Hematopoietic multipotent progenitor cell treated with erythropoietin and hydrocortisone succinate and interleukin-3 and kit ligand, for 6 days (in vitro differentiated cells): ENCODE measurements around the gene TEX22.
A peak's percentile ranks its signal among the peaks of the same experiment; 100 is the strongest.

Experiments used
- DNase-seq: peaks from one replicate; pipeline ENCODE4 v3.0.0-alpha.2; 2015

Gene TEX22

GRCh38 chr14:105409364-105409763 lies 11.0 kb downstream of the TEX22 start:
- no peak for DNase-seq

- no peak for DNase-seq
These were observed 12.3 kb downstream of the TEX22 start for GRCh38 chr14:105410642-105411016.

DNA sequence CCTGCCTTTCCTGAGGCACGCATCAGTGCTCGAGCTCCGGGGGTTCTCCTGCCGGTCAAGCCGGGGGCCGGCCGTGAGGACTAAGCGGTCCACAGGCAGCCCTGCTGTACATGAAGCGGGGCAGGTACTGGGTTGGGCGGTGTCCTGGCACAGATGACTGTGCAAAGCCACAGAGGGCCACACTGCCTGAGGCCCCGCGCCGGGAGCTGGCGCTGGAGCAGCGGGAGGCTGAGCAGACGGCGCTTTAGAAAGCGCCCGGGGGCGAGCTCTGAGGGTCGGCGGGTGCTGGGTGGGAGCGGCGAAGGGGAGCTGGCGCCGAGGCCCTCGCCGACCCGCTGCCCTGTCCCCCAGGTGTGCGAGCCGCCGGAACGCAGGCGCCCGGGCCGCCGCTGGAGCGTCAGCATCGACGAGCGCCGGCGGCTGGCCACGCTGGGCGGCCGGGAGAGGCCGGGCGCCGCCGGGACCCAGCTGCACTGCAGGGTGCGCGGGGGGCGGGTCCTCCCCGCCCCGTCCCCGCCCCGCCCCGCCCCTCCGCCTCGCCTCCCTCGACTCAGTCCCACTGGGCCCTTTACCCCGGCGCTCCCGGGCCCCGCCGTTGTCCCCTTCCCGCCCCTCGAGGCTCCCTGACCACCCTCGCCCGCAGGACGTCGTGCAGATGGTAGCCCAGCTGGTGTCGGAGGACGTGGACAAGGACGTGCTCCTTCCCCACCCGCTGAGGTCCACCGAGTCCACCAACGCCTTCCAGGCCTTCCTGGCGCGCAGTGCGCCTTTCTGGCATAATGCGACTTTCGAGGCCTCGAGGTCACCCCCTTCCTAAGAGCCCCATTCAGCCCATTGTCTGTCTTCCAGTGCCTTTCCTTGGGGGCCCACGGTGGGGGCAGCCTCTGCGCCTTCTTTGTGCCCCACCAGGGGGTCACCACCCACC lies 12.9 kb downstream of the TEX22 start:
- peak; percentile 71 for DNase-seq

DNA sequence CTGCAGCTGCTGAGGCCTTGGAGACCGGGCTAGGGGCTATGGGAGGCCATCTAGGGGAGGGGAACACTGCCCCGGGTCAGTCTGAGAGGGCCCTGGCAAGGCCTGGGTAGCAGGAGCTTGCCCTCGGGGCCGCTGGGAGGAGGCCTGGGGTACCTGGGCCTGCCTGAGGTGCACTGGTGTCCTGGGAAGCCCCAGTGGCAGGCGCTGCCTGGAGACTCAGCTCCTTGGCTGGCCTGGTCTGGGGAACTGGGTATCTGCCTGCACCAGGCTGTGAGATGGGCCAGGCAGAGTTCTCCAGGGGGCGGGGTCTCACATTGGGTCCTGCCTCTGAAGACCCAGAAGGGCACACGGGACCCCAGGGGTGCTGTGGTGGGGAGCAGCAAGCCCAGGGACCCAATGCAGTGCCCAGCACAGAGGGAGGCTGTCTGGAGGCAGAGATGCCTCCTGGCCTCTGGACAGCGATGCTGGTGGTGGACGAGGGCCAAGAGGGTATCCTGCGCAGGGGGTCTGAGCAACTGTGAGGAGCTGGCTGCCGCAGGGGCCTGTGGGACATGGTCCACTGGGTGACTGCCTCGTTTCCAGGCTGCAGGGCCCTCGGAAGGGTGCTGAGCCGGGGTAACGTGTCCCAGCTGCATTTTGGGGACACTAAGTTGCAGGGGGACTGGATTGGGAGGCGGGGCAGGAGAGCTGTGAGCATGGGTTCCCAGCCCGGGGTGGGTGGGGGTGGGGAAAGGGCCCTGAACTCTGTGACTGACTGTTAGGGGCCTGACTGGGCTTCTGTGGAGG lies 13.8 kb downstream of the TEX22 start:
- no peak for DNase-seq

GRCh38 chr14:105412771-105413543 lies 14.6 kb downstream of the TEX22 start:
- no peak for DNase-seq

DNA sequence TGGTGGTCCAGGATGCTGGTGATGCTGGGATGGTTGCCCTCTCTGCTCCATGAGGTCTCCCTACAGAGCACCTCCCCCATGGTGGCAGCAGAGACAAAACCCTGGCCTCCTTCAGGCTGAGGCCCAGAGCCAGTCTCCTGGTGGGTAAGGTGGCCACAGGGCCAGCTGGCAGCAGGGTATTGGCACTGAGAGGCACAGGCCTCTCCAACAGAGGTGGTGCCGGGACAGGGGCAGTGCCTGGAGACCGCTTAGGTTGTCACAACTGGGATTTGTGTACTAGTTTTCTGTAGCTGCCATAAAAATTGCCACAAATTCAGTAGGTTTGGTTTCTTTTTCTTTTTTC lies 15.2 kb downstream of the TEX22 start:
- no peak for DNase-seq

- DNase-seq: peak; percentile 85
These were observed 16.4 kb downstream of the TEX22 start for GRCh38 chr14:105414456-105415371.

DNA sequence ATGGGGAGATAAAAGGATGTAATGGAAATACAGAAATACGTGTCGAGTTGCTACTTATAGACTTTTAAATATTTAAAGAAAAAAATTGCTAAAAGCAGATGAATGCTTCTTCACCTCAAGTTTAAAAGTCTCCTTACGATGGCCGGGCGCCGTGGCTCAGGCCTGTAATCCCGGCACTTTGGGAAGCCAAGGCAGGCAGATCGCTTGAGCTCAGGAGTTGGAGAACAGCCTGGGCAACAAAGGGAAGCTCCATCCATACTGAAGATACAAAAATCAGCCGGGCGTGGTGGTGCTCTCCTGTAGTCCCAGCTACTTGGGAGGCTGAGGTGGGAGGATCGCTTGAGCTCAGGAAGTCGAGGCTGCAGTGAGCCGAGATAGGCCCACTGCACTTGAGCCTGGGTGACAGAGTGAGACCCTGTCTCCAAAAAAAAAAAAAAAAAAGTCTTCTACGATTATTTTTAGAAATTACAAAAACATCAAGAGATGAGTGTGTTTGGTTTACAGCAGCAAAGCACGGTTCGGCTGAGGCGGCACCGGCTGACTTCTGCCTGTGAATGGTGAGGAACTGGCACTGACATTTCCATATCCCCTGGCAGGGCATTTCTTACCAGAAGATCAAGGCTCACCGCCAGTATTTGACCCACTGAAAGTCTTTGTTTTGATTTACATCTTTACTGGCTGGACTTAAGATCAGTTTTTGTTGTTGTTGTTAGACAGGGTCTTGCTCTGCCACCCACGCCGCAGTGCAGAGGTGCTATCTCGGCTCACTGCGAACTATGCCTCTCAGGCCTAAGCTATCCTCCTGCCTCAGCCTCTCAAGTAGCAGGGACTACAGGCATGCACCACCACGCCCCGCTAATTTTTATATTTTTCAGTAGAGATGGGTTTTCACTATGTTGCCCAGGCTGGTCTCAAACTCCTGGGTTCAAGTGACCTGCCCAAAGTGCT lies 17.4 kb downstream of the TEX22 start:
- no peak for DNase-seq

DNA sequence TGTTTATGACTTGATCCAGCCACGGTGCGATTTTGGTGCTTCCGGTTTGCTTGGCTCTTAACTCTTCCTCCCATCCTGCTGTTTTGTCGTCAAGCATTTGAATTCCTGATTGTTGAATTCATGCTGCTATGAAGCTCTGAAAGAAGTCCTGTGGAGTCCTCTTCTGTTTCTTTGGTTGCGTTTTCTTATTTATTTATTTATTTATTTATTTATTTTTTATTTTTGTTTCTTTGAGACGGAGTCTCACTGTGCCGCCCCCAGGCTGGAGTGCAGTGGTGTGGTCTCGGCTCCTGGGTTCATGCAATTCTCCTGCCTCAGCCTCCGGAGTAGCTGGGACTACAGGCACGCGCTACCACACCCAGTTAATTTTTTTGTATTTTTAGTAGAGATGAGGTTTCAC lies 18.3 kb downstream of the TEX22 start:
- DNase-seq: no peak

DNA sequence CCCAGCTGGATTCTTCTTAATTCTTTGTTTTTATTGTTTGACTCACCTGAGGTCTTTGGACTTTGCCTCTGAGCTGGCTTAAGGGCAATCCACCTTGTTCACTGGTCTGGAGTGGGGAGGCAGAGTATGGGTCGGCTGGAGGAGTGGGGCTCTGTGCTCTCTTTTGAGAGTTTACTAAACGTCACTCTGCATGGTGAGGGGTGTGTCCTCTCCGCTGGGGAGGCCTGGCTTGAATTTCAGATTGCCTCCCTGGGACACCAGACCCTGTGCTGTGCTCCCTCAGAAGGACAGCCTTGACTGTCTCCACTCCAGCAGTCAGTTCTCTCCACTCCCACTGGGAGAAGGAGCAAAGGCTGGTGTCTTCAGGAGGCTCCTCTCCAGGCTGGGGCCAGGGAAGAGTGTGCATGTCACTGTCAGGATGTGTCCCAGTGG lies 19.4 kb downstream of the TEX22 start:
- no peak for DNase-seq

DNA sequence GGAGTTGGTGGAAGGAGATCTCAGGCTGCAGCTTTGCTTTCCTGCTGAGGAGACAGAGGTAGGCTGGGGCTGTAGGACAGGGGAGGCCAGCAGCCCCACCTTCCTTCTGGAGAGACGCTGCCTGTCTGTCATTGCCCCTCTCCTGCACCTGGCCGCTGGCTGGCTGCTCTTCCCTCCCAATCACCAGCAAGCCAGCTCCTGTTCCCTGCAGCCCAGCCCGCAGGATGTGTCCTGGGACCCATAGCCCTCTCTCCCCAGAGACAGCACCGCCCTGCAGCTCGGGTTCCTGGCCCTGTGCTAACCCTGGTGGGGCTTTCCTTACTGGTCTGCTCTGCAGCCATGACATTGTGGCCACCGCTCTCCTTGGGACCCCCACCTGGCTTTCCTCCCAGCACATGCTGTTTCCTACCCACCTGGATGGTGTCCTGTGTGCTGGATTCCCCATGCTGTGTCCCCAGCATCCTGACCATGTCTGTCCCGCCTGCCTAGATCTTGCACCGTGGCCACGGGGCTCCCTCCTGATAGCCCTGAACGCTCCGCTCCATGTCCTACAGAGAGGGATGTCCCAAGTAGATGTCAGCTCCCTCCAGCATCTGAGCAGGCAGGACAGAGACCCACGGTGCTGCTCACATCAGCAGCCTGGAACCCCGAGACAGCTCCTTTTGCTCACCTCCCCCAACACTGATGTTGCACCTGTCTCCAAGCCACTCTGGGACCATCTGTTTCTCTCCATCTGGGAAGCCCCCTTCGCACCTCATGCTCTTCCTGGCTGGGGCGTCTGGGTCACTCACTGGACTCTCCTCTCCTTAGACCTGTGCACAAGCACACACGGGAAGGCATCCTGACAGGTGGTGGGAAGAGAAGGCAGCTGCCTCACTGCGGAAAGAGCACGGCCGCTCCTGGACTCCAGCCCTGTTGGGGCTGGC lies 20.2 kb downstream of the TEX22 start:
- DNase-seq: no peak

DNA sequence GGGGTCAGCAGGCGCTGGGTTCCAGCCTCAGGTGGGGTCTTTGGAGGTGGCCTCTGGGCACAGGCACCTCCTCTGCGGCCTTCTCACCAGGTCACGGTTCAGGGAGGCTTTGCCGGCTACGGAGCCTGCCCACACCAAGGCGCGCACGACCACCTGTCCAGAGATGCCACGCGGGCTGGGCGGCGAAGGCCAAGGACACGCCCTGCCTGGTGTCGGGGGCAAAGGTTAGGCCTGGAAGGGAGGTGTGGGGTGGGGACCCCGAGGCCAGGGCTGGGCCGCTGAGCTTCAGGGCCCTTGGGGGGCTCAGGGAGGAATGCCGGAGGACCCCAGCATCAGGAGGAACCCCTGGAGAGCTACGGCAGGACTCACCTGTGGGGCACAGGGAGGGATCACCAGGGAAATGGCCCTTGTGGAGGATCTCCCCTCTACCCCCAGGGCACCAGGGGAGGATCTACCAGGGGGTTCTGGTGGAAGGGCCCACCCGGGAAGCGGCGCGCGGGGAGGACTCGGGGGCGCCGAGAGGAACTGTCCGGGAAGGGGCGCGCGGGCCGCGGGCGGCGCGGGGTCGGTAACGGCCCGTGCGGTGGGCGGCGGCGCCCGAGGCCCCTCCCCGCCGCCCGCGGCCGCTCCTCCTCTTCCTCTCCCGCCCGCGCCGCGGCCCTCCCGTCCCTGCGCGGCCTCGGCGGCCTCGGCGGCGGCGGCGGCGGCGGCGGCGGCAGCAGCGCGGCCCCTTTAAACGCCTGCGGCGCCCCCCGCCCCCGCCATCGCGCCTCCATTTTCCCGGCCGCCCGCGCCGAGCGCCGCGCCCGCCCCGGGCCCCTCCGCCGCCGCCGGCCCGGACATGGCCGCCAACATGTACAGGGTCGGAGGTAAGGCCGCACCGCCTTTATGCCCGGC lies 21.1 kb downstream of the TEX22 start, which contains the start of gene MTA1:
Gene MTA1 (plus strand): TSS at position 633 of the 897 bp plus-strand sequence. CDS start 209 bp downstream, at position 842.
- peak; percentile 74 for DNase-seq

GRCh38 chr14:105420101-105420973 lies 22.0 kb downstream of the TEX22 start:
- no peak for DNase-seq

DNA sequence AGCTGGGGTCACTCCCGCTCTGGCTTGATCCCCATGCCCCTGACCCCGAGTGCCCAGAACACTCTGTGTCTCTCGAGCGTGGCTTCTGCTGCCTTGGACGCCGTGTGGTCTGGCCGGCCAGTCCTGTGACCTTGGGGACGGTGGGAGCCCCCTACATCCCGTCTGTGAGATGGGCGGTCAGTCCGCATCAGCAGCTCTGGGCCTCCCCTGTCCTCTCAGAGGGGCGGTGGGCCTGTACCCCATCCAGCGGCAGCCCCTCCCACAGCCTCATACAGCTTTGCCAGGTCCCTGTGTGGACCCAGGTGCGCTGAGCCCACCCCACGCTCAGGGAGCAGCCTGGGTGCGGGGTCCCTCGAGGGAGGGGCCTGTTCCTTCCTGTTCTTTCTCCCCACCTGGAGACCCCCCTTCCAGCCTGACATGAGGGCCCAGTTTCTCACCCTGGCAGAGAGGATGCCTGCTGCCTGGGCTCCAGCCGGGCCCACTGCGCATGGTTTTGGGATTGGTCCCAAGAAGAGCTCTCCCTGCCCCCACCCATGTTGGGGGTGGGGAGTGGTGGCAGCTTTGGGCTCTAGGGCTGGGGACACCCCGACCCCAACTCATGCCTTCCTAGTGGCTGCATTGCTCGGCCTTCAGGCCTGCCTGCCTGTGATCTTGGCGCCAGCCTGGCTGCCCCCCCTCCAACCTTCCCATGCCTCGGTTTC lies 22.8 kb downstream of the TEX22 start:
- no peak for DNase-seq

DNA sequence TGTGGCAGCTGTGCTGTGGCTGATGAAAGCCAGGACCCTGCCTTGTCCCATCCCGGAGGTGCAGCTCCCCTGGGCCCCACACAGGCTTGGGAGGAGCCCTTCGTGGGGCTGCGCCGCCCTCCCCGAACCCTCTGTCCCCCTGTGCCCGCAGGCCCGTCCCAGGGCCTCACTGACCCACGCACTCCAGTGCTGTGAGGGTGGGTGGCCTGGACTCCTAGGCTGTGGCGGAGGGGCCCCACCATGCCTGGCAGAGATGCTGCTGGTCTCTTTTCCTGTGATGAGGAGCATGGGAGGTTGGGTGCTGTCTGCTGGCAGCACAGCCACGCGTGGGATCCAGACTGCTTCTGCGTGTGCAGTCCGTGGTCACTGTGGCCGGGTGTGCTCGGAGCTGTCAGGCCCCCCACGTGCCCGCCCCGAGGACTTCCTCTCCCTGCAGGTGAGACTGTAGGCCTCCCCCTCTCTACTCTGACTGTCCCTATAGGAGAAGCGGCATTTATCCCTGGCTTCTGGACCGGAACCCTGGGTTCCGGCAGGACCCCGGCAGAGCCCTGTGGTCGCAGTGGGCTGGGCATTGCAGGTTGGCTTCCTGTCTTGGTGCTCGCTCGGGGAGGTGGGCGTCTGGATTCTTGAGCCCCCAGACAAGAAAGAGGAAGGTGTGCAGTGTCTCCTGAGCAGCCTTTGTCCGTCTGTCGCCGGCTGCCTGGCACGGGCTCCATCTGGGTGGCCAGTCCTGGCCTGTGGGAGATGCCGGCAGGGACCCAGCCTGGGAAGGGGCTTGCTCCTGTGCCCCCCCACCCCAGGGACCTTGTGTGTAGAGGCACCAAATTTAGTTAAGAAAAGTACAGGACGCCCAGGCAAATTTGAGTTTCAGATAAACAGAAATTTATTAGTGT lies 23.6 kb downstream of the TEX22 start:
- DNase-seq: peak; percentile 25
